Measurements from ENCODE around the gene CDK13.
A peak's percentile ranks its signal among the peaks of the same experiment; 100 is the strongest.

CDK13 gene

DNA sequence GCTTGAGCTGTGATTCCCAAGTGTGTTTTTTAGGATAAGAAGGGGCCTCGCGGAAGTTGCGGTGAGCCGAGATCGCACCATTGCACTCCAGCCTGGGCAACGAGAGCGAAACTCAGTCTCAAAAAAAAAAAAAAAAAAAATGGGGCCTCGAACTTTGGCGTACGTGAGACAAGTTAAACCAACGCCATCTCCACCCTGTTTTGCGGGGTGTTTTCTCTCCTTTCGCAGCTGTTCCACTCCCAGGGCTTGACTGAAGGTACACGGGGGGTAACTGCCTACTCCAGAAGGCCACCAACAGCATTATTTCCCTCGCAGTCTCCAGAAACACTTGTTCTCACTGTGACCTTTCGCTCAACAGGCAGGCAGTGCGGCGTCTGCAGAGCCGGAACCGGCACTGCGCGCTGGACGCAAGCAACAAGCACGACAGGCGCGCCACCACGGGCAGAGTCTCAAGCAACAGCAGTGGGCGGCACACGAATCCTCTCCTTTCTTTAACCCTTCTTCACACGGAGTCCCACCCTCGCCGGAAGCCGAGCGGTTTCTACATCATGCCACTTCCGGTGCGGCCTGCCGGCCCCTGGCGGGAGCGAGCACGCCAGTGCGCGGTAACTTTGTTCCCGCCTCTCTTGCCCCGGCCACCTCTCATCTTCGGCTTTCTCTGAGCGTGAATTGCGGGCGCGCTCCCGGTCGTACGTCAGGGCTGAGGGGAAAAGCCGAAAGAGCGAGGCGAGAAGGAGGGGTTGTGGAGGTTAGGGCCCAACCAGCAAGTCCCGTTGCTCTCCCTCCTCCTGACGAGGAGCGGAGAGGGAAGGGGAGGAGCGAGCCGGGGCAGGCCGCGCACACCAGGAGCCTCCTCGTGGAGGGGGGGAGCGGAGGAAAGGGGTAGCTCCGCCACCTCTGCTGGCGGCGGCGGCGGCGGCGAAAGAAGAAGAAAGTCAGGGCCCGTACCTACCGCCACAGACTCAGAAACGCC lies 814 bp upstream of the CDK13 start (continued):
- TF ChIP-seq, protein P1, sequence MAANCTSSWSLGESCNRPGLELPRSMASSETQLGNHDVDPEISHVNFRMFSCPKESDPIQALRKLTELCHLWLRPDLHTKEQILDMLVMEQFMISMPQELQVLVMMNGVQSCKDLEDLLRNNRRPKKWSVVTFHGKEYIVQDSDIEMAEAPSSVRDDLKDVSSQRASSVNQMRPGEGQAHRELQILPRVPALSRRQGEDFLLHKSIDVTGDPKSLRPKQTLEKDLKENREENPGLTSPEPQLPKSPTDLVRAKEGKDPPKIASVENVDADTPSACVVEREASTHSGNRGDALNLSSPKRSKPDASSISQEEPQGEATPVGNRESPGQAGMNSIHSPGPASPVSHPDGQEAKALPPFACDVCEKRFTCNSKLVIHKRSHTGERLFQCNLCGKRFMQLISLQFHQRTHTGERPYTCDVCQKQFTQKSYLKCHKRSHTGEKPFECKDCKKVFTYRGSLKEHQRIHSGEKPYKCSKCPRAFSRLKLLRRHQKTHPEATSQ (tag by site-specific recombination; IDR thresholded peaks at IDR 0.05) = 0 out of 2 replicates have a peak, but pooled peaks have one; percentile 31
- TF ChIP-seq ZNF19 (tag by site-specific recombination; IDR thresholded peaks at IDR 0.05; ENCODE audit: low read depth) (no peak), ZNF423 (tag by site-specific recombination; IDR thresholded peaks at IDR 0.05) (no peak), ZNF747 (tag by site-specific recombination; IDR thresholded peaks at IDR 0.05) (no peak), ZBTB48 (tag by site-specific recombination; IDR thresholded peaks at IDR 0.05) (no peak), ZNF473 (tag by site-specific recombination; IDR thresholded peaks at IDR 0.05) (no peak), ZNF624 (tag by site-specific recombination; IDR thresholded peaks at IDR 0.05) (no peak), ZFP41 (tag by site-specific recombination; IDR thresholded peaks at IDR 0.05; ENCODE audit: borderline replicate concordance) (no peak), ZNF837 (tag by site-specific recombination; IDR thresholded peaks at IDR 0.05) (no peak), HOXD13 (CRISPR knock-in tag; IDR thresholded peaks at IDR 0.05; ENCODE audit: borderline replicate concordance) (no peak), ZNF76 (tag by site-specific recombination; IDR thresholded peaks at IDR 0.05; ENCODE audit: borderline replicate concordance, low read depth) (peak; percentile 13; the same call in 1 of the 2 replicates), SCRT1 (tag by site-specific recombination; IDR thresholded peaks at IDR 0.05; ENCODE audit: borderline replicate concordance) (peak; percentile 98), ZNF138 (tag by site-specific recombination; IDR thresholded peaks at IDR 0.05; ENCODE audit: borderline replicate concordance) (no peak), ZNF211 (tag by site-specific recombination; IDR thresholded peaks at IDR 0.05; ENCODE audit: low read depth) (no peak), ZNF785 (tag by site-specific recombination; IDR thresholded peaks at IDR 0.05) (no peak), SETDB1 (IDR thresholded peaks at IDR 0.05; ENCODE audit: insufficient read length, low read length) (no peak)
- TF ChIP-seq, protein P2, sequence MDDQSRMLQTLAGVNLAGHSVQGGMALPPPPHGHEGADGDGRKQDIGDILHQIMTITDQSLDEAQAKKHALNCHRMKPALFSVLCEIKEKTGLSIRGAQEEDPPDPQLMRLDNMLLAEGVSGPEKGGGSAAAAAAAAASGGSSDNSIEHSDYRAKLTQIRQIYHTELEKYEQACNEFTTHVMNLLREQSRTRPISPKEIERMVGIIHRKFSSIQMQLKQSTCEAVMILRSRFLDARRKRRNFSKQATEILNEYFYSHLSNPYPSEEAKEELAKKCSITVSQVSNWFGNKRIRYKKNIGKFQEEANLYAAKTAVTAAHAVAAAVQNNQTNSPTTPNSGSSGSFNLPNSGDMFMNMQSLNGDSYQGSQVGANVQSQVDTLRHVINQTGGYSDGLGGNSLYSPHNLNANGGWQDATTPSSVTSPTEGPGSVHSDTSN (CRISPR knock-in tag; IDR thresholded peaks at IDR 0.05) = no peak; the same call in 1 of the 2 replicates
- TF ChIP-seq, protein P3, sequence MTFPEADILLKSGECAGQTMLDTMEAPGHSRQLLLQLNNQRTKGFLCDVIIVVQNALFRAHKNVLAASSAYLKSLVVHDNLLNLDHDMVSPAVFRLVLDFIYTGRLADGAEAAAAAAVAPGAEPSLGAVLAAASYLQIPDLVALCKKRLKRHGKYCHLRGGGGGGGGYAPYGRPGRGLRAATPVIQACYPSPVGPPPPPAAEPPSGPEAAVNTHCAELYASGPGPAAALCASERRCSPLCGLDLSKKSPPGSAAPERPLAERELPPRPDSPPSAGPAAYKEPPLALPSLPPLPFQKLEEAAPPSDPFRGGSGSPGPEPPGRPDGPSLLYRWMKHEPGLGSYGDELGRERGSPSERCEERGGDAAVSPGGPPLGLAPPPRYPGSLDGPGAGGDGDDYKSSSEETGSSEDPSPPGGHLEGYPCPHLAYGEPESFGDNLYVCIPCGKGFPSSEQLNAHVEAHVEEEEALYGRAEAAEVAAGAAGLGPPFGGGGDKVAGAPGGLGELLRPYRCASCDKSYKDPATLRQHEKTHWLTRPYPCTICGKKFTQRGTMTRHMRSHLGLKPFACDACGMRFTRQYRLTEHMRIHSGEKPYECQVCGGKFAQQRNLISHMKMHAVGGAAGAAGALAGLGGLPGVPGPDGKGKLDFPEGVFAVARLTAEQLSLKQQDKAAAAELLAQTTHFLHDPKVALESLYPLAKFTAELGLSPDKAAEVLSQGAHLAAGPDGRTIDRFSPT (tag by site-specific recombination; IDR thresholded peaks at IDR 0.05) = peak; percentile 65
- TF ChIP-seq, protein P4, sequence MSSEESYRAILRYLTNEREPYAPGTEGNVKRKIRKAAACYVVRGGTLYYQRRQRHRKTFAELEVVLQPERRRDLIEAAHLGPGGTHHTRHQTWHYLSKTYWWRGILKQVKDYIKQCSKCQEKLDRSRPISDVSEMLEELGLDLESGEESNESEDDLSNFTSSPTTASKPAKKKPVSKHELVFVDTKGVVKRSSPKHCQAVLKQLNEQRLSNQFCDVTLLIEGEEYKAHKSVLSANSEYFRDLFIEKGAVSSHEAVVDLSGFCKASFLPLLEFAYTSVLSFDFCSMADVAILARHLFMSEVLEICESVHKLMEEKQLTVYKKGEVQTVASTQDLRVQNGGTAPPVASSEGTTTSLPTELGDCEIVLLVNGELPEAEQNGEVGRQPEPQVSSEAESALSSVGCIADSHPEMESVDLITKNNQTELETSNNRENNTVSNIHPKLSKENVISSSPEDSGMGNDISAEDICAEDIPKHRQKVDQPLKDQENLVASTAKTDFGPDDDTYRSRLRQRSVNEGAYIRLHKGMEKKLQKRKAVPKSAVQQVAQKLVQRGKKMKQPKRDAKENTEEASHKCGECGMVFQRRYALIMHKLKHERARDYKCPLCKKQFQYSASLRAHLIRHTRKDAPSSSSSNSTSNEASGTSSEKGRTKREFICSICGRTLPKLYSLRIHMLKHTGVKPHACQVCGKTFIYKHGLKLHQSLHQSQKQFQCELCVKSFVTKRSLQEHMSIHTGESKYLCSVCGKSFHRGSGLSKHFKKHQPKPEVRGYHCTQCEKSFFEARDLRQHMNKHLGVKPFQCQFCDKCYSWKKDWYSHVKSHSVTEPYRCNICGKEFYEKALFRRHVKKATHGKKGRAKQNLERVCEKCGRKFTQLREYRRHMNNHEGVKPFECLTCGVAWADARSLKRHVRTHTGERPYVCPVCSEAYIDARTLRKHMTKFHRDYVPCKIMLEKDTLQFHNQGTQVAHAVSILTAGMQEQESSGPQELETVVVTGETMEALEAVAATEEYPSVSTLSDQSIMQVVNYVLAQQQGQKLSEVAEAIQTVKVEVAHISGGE (tag by site-specific recombination; conservative IDR thresholded peaks at IDR 0.05; ENCODE audit: low read depth) = peak; percentile 92
